OCI-LY1 (cell line): ENCODE measurements around the gene SCN5A.

Experiments
- H2AFZ ChIP-seq: fragments of 200-600 bp; sonication (generic), shearing (Covaris generic); 2 replicates; pipeline ENCODE4 v1.6.0; 2014; ENCODE audit warnings: antibody characterized with exemption, mild to moderate bottlenecking, low read length
- H3F3A ChIP-seq: fragments of 200-600 bp; sonication (generic), shearing (Covaris generic); 2 replicates; pipeline ENCODE4 v1.6.0; 2014; ENCODE audit warnings: mild to moderate bottlenecking, antibody characterized with exemption, low read length, moderate library complexity; ENCODE audit not compliant: insufficient read depth
- H3K27ac ChIP-seq: fragments of 200-600 bp; sonication (generic); 2 replicates; pipeline ENCODE4 v1.5.1; 2014; ENCODE audit warnings: low read length, mixed run types, mild to moderate bottlenecking, low read depth; ENCODE audit not compliant: poor library complexity, severe bottlenecking
- H3K27me3 ChIP-seq: fragments of 200-600 bp; sonication (generic); 2 replicates; pipeline ENCODE4 v1.6.0; 2014; ENCODE audit warnings: antibody characterized with exemption, mild to moderate bottlenecking, low read length, moderate library complexity; ENCODE audit not compliant: insufficient read depth
- H3K36me3 ChIP-seq: fragments of 200-600 bp; sonication (generic); 2 replicates; pipeline ENCODE4 v1.6.1; 2014; ENCODE audit warnings: mild to moderate bottlenecking, antibody characterized with exemption, low read length, moderate library complexity, mixed read lengths; ENCODE audit not compliant: insufficient read depth
- H3K4me1 ChIP-seq: fragments of 200-600 bp; sonication (generic); 2 replicates; pipeline ENCODE4 v1.5.1; 2014; ENCODE audit warnings: mild to moderate bottlenecking, low read length, moderate library complexity; ENCODE audit not compliant: insufficient read depth, severe bottlenecking
- H3K4me2 ChIP-seq: fragments of 200-600 bp; sonication (generic), shearing (Covaris generic); 2 replicates; pipeline ENCODE4 v1.6.1; 2014; ENCODE audit warnings: low read length
- H3K4me3 ChIP-seq: fragments of 200-600 bp; sonication (generic); 2 replicates; pipeline ENCODE4 v1.5.1; 2014; ENCODE audit warnings: low read length, low read depth, mild to moderate bottlenecking, mixed read lengths; ENCODE audit not compliant: poor library complexity, severe bottlenecking
- H3K79me2 ChIP-seq: fragments of 200-600 bp; shearing (Covaris generic); 2 replicates; pipeline ENCODE4 v1.6.1; 2016; ENCODE audit warnings: mixed run types, low read length, mixed read lengths; ENCODE audit not compliant: insufficient read depth
- H3K9ac ChIP-seq: fragments of 200-600 bp; sonication (generic), shearing (Covaris generic); 2 replicates; pipeline ENCODE4 v1.6.1; 2014; ENCODE audit warnings: mild to moderate bottlenecking, low read length, mixed read lengths
- H3K9me2 ChIP-seq: fragments of 200-600 bp; sonication (generic), shearing (Covaris generic); 2 replicates; pipeline ENCODE4 v1.6.1; 2014; ENCODE audit warnings: low read depth, mild to moderate bottlenecking, low read length, mixed read lengths
- H3K9me3 ChIP-seq: fragments of 200-600 bp; shearing (Covaris generic); 2 replicates; pipeline ENCODE4 v1.6.1; 2014; ENCODE audit warnings: low read length, mixed read lengths
- H4K20me1 ChIP-seq: fragments of 200-600 bp; sonication (generic), shearing (Covaris generic); 2 replicates; pipeline ENCODE4 v1.6.0; 2016; ENCODE audit warnings: mild to moderate bottlenecking, low read length; ENCODE audit not compliant: insufficient read depth
- EZH2 ChIP-seq: fragments of 200-600 bp; sonication (generic), shearing (Covaris generic); IDR thresholded peaks from 2 replicates; pipeline ENCODE4 v1.8.0; 2017; ENCODE audit warnings: borderline replicate concordance, mixed run types, mild to moderate bottlenecking, antibody characterized with exemption, low read length, moderate library complexity, mixed read lengths
- TF ChIP-seq, protein P1 (sequence below): fragments of 200-600 bp; sonication (generic), shearing (Covaris generic); IDR thresholded peaks from 2 replicates; pipeline ENCODE4 v1.5.1; 2017; ENCODE audit warnings: mild to moderate bottlenecking, antibody characterized with exemption, low read length, moderate library complexity, mixed read lengths

Gene SCN5A

DNA sequence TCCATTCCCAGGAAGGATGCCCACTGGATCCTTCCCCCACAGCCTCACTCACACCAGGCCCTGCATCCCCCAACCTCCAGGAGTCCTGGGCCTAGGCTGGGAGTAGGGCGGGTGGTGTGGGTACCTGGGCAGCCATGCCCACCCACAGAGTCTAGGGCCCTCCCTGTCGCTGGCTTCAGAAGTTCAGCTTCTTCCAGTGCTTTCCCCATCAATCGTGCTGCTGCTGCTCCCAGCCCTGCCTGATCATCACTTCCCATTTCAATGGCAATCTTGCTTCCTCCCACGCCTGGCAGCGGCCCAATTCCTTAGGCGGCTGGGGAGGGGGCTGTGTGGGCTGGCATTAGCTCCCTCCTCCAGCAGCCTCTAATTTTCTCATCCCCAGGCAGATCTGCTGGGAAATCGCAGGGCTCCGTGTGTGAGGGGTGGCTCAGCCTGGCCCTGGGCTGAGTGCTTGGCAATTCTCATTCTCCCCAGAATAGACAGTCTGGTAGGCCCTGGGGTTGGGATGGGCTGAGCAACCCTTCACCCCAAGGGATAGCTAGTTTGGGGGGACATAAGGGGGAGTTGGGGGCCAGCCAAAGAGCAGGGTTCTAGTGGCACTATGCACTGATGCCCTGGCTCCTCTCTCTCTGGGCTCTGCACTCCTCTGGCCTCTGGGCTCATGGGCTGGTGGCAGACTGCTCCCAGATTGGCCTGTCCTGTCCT lies 66.4 kb downstream of the SCN5A start:
- TF ChIP-seq, protein P1, sequence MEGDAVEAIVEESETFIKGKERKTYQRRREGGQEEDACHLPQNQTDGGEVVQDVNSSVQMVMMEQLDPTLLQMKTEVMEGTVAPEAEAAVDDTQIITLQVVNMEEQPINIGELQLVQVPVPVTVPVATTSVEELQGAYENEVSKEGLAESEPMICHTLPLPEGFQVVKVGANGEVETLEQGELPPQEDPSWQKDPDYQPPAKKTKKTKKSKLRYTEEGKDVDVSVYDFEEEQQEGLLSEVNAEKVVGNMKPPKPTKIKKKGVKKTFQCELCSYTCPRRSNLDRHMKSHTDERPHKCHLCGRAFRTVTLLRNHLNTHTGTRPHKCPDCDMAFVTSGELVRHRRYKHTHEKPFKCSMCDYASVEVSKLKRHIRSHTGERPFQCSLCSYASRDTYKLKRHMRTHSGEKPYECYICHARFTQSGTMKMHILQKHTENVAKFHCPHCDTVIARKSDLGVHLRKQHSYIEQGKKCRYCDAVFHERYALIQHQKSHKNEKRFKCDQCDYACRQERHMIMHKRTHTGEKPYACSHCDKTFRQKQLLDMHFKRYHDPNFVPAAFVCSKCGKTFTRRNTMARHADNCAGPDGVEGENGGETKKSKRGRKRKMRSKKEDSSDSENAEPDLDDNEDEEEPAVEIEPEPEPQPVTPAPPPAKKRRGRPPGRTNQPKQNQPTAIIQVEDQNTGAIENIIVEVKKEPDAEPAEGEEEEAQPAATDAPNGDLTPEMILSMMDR = no peak
- no peak for TF ChIP-seq EZH2
- Histone ChIP-seq H3K4me1 (no peaks in the 10 kb centered on the region), H3K27me3 (no peaks in the 10 kb centered on the region), H3K79me2 (no peaks in the 10 kb centered on the region), H3F3A (no peaks in the 10 kb centered on the region), H3K9me3 (no peaks in the 10 kb centered on the region), H3K27ac (no peak overlapping the region), H3K9ac (no peak overlapping the region), H2AFZ (no peak overlapping the region), H4K20me1 (no peaks in the 10 kb centered on the region), H3K36me3 (no peaks in the 10 kb centered on the region), H3K4me2 (no peak overlapping the region), H3K4me3 (no peak overlapping the region), H3K9me2 (no peaks in the 10 kb centered on the region)

DNA sequence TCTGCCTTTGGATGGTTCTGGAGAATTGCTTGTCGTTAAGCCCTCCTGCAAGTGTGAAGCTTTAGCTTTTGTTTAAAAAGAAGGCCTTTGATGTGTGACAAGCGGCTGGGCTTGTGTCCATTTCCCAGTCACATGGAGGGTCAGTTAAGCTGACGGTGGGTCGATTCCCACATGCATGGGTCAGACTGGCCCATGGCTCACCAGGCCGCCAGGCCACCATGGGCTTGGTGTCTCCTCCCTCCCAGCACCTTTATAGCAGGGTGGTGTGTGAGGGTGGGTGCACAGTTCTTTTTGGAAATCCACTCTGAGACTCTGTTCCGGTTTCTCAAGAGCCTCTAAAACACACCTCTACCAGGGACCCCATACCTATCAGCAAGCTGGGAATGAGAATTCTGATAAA lies 67.2 kb downstream of the SCN5A start:
- no peaks in the 10 kb centered on the region for H3K4me1 ChIP-seq
- no peak overlapping the region for H3K4me3 ChIP-seq
- H3F3A ChIP-seq = no peaks in the 10 kb centered on the region
- TF ChIP-seq, protein P1 = no peak
- no peak for TF ChIP-seq EZH2
- H3K9me2 ChIP-seq = no peaks in the 10 kb centered on the region
- no peak overlapping the region for H3K27ac ChIP-seq
- H3K79me2 ChIP-seq = no peaks in the 10 kb centered on the region
- no peaks in the 10 kb centered on the region for H3K36me3 ChIP-seq
- H3K4me2 ChIP-seq = no peak overlapping the region
- H2AFZ ChIP-seq = no peak overlapping the region
- no peaks in the 10 kb centered on the region for H3K9me3 ChIP-seq
- H3K27me3 ChIP-seq = no peaks in the 10 kb centered on the region
- H3K9ac ChIP-seq = no peak overlapping the region
- H4K20me1 ChIP-seq = no peaks in the 10 kb centered on the region

DNA sequence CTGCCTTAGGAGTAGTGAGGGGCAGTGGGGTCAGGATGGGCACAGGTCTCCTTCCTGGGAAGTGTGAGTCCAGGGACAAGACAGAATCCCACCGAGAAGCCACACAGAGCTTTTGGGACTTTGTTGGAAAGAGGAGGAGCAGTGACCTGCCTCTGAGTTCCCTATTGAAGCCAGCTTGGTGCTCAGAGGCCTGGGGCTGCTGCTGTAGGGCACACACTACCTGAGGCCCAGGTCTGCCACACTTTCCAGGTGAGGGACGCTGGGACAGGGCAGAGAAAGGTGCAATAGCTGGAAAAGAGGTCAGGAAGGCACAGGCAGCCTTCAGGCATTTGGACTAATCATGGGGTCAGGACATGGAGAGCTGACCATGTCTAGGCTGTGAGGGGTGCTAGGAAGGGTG lies 67.7 kb downstream of the SCN5A start:
- H3K9ac ChIP-seq = no peak overlapping the region
- H3K27me3 ChIP-seq = no peaks in the 10 kb centered on the region
- no peak overlapping the region for H3K27ac ChIP-seq
- no peaks in the 10 kb centered on the region for H4K20me1 ChIP-seq
- no peak overlapping the region for H3K4me2 ChIP-seq
- no peaks in the 10 kb centered on the region for H3K9me2 ChIP-seq
- no peaks in the 10 kb centered on the region for H3K9me3 ChIP-seq
- no peaks in the 10 kb centered on the region for H3K79me2 ChIP-seq
- H2AFZ ChIP-seq = no peak overlapping the region
- no peak overlapping the region for H3K4me3 ChIP-seq
- no peak for TF ChIP-seq EZH2
- TF ChIP-seq, protein P1 = no peak
- no peaks in the 10 kb centered on the region for H3F3A ChIP-seq
- no peaks in the 10 kb centered on the region for H3K36me3 ChIP-seq
- H3K4me1 ChIP-seq = no peaks in the 10 kb centered on the region
